Thyroid gland (tissue), 4 donors: ENCODE measurements around the gene ARNT2. TPM values are rescaled to one million over a fixed set of nuclear protein-coding genes. Genes with fewer than 3 reads are reported as not detected.

Experiments used
- DNase-seq, 2 donors: peaks; one replicate each; pipeline ENCODE4 v3.0.0-alpha.2; 2019
- H3K27ac ChIP-seq, 3 donors: fragments of 200-600 bp; sonication (generic); 1 replicate in 2 of 3; 2 replicates in 1 of 3; pipeline ENCODE4 v1.5.1; 2016 to 2019; ENCODE audit warnings: mild to moderate bottlenecking in 1 of 3, moderate library complexity in 1 of 3
- H3K27me3 ChIP-seq: fragments of 200-600 bp; sonication (generic); one replicate; pipeline ENCODE4 v1.5.1; 2019
- H3K36me3 ChIP-seq, 2 donors: fragments of 200-600 bp; sonication (generic); one replicate each; pipeline ENCODE4 v1.5.1; 2016 to 2019
- H3K4me1 ChIP-seq, 2 donors: fragments of 200-600 bp; sonication (generic); one replicate each; pipeline ENCODE4 v1.5.1; 2017 to 2019
- H3K4me3 ChIP-seq, 3 donors: fragments of 200-600 bp; sonication (generic); replicated peaks in 1 of 3; 1 replicate in 2 of 3; 2 replicates in 1 of 3; pipeline ENCODE4 v1.5.1; 2016; ENCODE audit warnings: mild to moderate bottlenecking in 1 of 3
- H3K9me3 ChIP-seq: fragments of 200-600 bp; sonication (generic); one replicate; pipeline ENCODE4 v1.5.1; 2017
- CTCF ChIP-seq, 6 experiments: fragments of 200-600 bp in 3 of 6; fragments of 450-650 bp in 3 of 6; sonication (generic) in 3 of 6; IDR thresholded peaks; one replicate each; pipeline ENCODE4 v1.5.1; 2016 to 2019; ENCODE audit warnings: antibody characterized with exemption in 6 of 6, mild to moderate bottlenecking in 2 of 6, inconsistent platforms in 1 of 6, moderate library complexity in 1 of 6
- POLR2A ChIP-seq, 2 donors: fragments of 450-650 bp; IDR thresholded peaks; one replicate each; pipeline ENCODE4 v1.6.1; 2017; ENCODE audit warnings: antibody characterized with exemption in 2 of 2, mild to moderate bottlenecking in 2 of 2, moderate library complexity in 1 of 2
- WGBS, 2 donors: methylation state at CpG; one replicate each; pipeline ENCODE4 v1.1.5; 2017; 5-methylcytosine and 5-hydroxymethylcytosine counted together
- intact Hi-C: fragments of 100-400 bp; cut with DNase I; formaldehyde crosslinking; loops from one replicate; pipeline ENCODE4 v1.15.1; 2023
- total RNA-seq, 4 donors: library from RNA; depleted of rRNA; stranded (reverse); fragments of >200 nt; gene quantifications; one replicate each; pipeline ENCODE4 v1.2.3, GENCODE V29; 2016

The ARNT2 gene
- total RNA-seq, 4 donors from 2014 or later = 9.4 to 19.1 (median 13.8) TPM

- intact Hi-C loops = no loop called here
- DNase-seq = no peak
- TF ChIP-seq POLR2A (IDR thresholded peaks at IDR 0.05) = no peak
- no peak for TF ChIP-seq CTCF (IDR thresholded peaks at IDR 0.05)
- 81 to 95% methylated on average over 2 of the region's 2 CpGs for WGBS, 2 donors
- Histone ChIP-seq H3K9me3 (no peaks in the 10 kb centered on the region), H3K27ac (no peak overlapping the region), H3K4me1 (peaks cover 0 to 3% of the 10 kb centered on the region in 2 donors), H3K27me3 (no peaks in the 10 kb centered on the region), H3K36me3 (no peaks in the 10 kb centered on the region), H3K4me3 (no peak overlapping the region)
Measured at GRCh38 chr15:80424381-80424780, 20.2 kb downstream of the ARNT2 start.

- no peak overlapping the region for H3K27ac ChIP-seq
- no peaks in the 10 kb centered on the region for H3K36me3 ChIP-seq
- DNase-seq = no peak
- H3K4me3 ChIP-seq = no peak overlapping the region
- no peaks in the 10 kb centered on the region for H3K27me3 ChIP-seq
- TF ChIP-seq POLR2A (IDR thresholded peaks at IDR 0.05) (no peak), CTCF (IDR thresholded peaks at IDR 0.05) (no peak)
- intact Hi-C loops = no loop called here
- H3K9me3 ChIP-seq = no peaks in the 10 kb centered on the region
- WGBS, 2 donors = 87 to 100% methylated on average over 3 of the region's 3 CpGs
- no peaks in the 10 kb centered on the region for H3K4me1 ChIP-seq
Measured at GRCh38 chr15:80426316-80426715, 22.1 kb downstream of the ARNT2 start.

GRCh38 chr15:80429964-80430363 lies 25.8 kb downstream of the ARNT2 start:
- no peaks in the 10 kb centered on the region for H3K9me3 ChIP-seq
- H3K27ac ChIP-seq = no peak overlapping the region
- H3K4me1 ChIP-seq = no peaks in the 10 kb centered on the region
- no peaks in the 10 kb centered on the region for H3K36me3 ChIP-seq
- no peak for DNase-seq
- WGBS, 2 donors = 93 to 97% methylated on average over 3 to 5 of the region's 5 CpGs
- intact Hi-C loops = no loop called here
- H3K27me3 ChIP-seq = no peaks in the 10 kb centered on the region
- no peak overlapping the region for H3K4me3 ChIP-seq
- TF ChIP-seq POLR2A (IDR thresholded peaks at IDR 0.05) = no peak
- no peak for TF ChIP-seq CTCF (IDR thresholded peaks at IDR 0.05)

- H3K27me3 ChIP-seq = no peaks in the 10 kb centered on the region
- DNase-seq = peak in 1 of 2 donors; percentile 9
- H3K4me1 ChIP-seq = no peaks in the 10 kb centered on the region
- no peaks in the 10 kb centered on the region for H3K9me3 ChIP-seq
- H3K4me3 ChIP-seq = no peak overlapping the region
- intact Hi-C loops = no loop called here
- no peak overlapping the region for H3K27ac ChIP-seq
- 63 to 71% methylated on average over 8 to 11 of the region's 11 CpGs for WGBS, 2 donors
- no peaks in the 10 kb centered on the region for H3K36me3 ChIP-seq
- no peak for TF ChIP-seq POLR2A (IDR thresholded peaks at IDR 0.05)
- no peak for TF ChIP-seq CTCF (IDR thresholded peaks at IDR 0.05)
Measured at GRCh38 chr15:80431635-80432344, 27.6 kb downstream of the ARNT2 start.

GRCh38 chr15:80432345-80432702 lies 28.1 kb downstream of the ARNT2 start:
- TF ChIP-seq CTCF (IDR thresholded peaks at IDR 0.05) (no peak), POLR2A (IDR thresholded peaks at IDR 0.05) (no peak)

More at GRCh38 chr15:80432345-80432702, 28.1 kb downstream of the ARNT2 start:
- intact Hi-C loops = no loop called here
- Histone ChIP-seq H3K27ac (no peak overlapping the region), H3K9me3 (no peaks in the 10 kb centered on the region), H3K4me1 (no peaks in the 10 kb centered on the region), H3K4me3 (no peak overlapping the region), H3K36me3 (no peaks in the 10 kb centered on the region), H3K27me3 (no peaks in the 10 kb centered on the region)
- WGBS, 2 donors = 95% methylated on average over 2 of the region's 2 CpGs
- DNase-seq = no peak
